HPDE6-E6E7 (cell line): Measurements from ENCODE around the gene VAV1.

Experiments used
- DNase-seq: peaks from one replicate; pipeline ENCODE4 v3.0.0; 2011; ENCODE audit warnings: missing footprints; ENCODE audit errors: extremely low spot score

VAV1 gene

DNA sequence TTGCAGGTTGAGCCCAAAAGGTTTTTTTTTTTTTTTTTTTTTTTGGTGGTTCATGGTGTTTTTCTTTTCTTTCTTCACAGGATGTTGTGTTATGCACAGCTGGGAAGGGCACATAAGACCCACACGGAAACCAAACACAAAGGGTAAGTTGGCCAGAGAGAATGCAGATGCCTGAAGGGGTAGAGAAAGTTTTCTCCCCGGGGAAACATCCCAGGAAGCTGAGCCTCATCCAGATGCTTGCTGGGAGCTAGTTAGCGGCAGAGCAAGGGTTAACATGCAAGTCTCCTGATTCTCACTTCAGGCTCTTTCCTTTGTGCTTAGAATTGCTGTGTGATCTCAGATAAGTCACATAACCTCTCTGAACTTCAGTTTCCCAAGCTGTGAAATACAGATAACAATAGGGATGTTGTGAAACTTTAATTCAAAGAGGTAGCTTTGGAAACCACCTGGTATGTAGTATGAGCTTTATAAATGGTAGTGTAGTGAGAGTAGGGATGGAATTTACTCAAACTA, 117.9 kb downstream of the VAV1 start:
- no peak for DNase-seq

DNA sequence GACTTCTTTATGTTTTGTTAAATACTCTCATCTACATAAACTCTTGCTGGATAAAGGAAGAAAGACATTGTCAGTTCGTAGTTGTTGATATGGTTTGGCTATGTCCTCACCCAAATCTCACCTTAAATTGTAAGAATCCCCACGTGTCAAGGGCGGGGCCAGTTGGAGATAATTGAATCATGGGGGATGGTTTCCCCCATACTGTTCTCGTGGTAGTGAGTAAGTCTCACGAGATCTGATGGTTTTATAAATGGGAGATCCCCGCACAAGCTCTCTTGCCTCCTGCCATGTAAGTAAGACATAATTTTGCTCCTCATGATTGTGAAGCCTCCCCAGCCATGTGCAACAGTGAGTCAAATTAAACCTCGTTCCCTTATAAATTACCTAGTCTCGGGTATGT, 118.4 kb downstream of the VAV1 start:
- DNase-seq = no peak

DNA sequence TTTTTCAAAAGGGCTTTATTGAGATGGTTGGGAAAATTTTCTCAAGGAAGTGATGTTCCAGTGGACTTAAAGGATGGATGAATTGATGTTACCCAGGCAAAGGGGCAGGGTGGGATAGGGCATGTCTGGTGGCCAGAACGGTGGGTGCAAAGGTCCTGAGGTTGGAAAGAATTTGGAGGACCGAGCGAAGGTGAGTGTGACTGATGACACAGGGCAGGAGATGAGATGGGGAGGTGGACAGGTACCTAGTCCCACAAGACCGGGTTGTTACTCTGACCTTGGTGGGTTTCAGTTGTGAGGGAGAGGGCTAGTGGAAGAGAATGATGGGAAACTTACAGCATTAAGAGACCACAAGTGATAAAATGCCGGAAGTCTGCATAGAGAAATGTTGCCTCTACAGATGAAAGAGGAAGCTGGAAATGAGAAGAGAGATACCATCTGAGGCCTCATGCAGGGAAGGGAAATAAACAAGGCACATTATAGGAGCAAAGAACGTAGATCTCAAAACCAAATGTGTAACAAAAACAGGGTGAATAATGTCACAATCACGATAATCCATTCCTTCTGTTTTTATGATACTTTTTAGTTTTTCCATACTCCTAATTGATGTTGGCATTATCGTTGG, 119.4 kb downstream of the VAV1 start:
- DNase-seq = no peak

DNA sequence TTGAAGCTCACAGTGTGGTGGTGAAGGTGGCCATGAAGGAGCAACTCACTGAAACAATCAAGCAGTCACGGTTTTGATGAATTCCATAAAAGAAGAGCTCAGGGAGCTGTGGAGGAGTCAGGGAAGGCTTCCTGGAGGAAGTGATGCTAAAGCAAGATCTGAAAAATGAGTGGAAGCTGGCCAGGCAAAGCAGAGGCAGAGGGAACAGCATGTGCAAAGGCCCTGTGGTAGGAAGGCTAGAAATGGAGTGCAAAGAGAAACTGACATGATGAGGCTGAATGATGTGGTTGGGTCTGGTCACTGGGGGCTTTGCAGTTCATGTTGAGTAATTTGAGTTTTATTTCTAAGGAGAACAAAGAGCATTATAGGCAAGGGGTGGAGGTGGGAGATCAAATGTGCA, 121.8 kb downstream of the VAV1 start:
- no peak for DNase-seq

DNA sequence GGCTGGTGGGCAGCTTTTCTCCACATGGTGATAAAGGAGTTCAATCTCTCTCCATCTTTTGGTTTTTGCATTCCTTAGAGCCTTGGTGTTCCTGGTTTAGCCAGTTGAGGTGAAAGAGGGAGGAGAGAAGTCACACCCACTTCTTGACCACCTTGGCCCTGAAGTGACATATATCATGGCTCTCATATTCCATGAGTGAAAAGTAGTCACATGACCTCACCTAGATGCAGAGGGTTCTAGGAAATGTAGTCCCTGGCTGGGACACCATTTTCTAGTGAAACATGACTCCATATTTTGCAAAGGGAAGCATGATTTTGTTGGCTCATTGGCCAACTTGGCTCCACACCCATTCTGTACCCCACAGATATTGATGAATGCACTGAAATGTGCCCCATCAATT, 130.9 kb downstream of the VAV1 start:
- DNase-seq = no peak

DNA sequence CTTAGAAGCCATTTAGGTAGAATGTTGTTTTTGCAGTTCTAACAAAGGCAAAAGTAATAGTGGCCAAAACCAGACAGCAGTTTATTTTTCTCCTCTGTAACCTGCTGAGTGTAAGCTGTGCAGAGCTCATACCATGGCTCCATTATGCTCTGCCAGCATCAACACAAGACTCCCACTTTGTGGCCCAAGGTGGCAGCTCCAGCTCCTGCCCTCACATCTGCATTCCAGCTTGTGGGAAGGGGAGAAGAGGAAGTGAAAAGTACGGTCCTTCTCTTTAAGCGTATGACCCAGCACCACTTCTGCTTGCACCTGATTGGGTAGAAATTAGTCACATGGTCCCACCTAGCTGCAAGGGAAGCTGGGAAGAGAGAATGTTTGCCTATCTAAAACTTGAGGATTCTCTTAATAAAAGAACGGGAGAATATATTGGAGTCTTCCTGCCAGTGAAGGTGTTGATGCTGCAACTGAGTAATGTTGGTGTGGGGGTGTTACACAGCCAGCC, 134.1 kb downstream of the VAV1 start:
- DNase-seq = no peak
